IPS-20b (cell line): ENCODE measurements around the gene NEU4.

Source experiments
- H3K27ac ChIP-seq: one replicate; pipeline ENCODE4 v1.5.1; 2013; ENCODE audit warnings: low read length
- H3K27me3 ChIP-seq: 2 replicates; pipeline ENCODE4 v1.6.1; 2013; ENCODE audit warnings: mild to moderate bottlenecking, low read length, inconsistent platforms; ENCODE audit not compliant: insufficient read depth
- H3K36me3 ChIP-seq: 2 replicates; pipeline ENCODE4 v1.6.1; 2013; ENCODE audit warnings: low read depth, mild to moderate bottlenecking, inconsistent platforms, low read length, moderate library complexity; ENCODE audit not compliant: insufficient read depth
- H3K4me1 ChIP-seq: 2 replicates; pipeline ENCODE4 v1.6.1; 2013; ENCODE audit warnings: mild to moderate bottlenecking, control low read depth, inconsistent platforms, low read length, moderate library complexity; ENCODE audit not compliant: insufficient read depth
- H3K4me3 ChIP-seq: 2 replicates; pipeline ENCODE4 v1.5.1; 2013; ENCODE audit warnings: mild to moderate bottlenecking, low read length, inconsistent platforms
- H3K9ac ChIP-seq: 2 replicates; pipeline ENCODE4 v1.6.1; 2013; ENCODE audit warnings: low read depth, mild to moderate bottlenecking, inconsistent platforms, low read length, moderate library complexity
- H3K9me3 ChIP-seq: 2 replicates; pipeline ENCODE4 v1.6.1; 2013; ENCODE audit warnings: mild to moderate bottlenecking, low read depth, low read length, inconsistent platforms; ENCODE audit not compliant: insufficient read depth

NEU4 gene

DNA sequence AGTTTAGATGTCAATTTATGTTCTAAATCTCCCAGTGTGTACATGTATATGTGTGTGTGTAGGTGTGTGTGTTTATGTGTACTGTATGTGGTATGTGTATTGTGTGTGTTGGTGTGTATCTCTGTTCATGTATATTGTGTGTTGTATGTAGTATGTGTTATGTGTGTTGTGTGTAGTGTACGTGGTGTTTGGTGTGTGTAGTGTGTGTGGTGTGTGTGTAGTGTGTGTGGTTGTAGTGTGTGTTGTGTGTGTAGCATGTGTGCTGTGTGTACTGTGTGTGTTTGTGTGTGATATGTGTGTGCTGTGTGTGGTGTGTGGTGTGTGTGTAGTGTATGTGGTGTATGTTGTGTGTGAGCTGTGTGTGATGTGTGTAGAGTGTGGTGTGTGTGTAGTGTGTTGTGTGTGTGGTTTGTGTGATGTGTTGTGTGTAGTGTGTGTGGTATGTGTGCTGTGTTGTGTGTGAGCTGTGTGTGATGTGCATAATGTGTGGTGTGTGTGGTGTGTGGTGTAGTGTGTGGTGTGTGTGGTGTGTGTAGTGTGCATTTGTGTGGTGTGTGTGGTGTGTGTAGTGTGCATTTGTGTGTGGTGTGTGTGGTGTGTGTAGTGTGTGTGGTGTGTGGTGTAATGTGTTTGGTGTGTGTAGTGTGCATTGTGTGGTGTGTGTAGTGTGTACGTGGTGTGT is 55.3 kb downstream of the NEU4 start:
- no peak overlapping the region for H3K27ac ChIP-seq
- no peaks in the 10 kb centered on the region for H3K9me3 ChIP-seq
- no peaks in the 10 kb centered on the region for H3K4me1 ChIP-seq
- no peak overlapping the region for H3K9ac ChIP-seq
- H3K27me3 ChIP-seq: peaks cover 21% of the 10 kb centered on the region
- H3K4me3 ChIP-seq: no peak overlapping the region
- H3K36me3 ChIP-seq: no peaks in the 10 kb centered on the region

DNA sequence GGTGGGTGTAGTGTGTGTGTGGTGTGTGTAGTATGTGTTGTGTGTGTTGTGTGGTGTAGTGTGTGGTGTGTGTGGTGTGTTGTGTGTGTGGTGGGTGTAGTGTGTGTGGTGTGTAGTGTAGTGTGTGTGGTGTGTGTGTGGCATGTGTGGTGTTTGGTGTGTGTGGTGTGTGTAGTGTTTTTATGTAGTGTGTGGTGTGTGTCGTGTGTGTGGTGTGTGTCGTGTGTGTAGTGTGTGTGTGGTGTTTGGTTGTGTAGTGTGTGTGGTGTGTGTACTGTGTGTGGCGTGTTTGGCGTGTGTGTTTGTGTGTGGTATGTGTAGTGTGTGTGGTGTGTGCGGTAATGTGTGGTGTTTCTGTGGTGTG is 55.8 kb downstream of the NEU4 start:
- Histone ChIP-seq H3K9ac (no peak overlapping the region), H3K36me3 (no peaks in the 10 kb centered on the region), H3K4me1 (no peaks in the 10 kb centered on the region), H3K27me3 (peaks cover 21% of the 10 kb centered on the region), H3K27ac (no peak overlapping the region), H3K4me3 (no peak overlapping the region), H3K9me3 (no peaks in the 10 kb centered on the region)

DNA sequence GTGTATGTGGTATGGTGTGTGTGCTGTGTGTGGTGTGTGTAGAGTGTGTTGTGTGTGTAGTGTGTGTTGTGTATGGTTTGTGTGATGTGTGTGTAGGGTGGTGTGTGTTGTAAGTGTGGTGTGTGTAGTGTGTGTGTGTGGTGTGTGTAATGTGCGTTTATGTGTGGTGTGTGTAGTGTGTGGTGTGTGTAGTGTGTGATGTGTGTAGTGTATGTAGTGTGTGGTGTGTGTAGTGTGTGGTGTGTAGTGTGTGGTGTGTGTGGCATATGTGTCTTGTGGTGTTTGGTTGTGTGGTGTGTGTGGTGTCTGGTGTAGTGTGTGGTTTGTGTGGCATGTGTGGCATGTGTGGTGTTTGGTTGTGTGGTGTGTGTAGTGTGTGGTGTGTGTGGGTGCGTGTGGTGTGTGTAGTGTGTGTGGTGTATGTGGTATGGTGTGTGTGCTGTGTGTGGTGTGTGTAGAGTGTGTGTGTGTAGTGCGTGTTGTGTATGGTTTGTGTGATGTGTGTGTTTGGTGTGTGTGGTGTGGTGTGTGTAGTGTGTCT is 56.5 kb downstream of the NEU4 start:
- peaks cover 21% of the 10 kb centered on the region for H3K27me3 ChIP-seq
- H3K4me1 ChIP-seq: no peaks in the 10 kb centered on the region
- H3K9me3 ChIP-seq: no peaks in the 10 kb centered on the region
- no peak overlapping the region for H3K27ac ChIP-seq
- H3K4me3 ChIP-seq: no peak overlapping the region
- no peak overlapping the region for H3K9ac ChIP-seq
- no peaks in the 10 kb centered on the region for H3K36me3 ChIP-seq

DNA sequence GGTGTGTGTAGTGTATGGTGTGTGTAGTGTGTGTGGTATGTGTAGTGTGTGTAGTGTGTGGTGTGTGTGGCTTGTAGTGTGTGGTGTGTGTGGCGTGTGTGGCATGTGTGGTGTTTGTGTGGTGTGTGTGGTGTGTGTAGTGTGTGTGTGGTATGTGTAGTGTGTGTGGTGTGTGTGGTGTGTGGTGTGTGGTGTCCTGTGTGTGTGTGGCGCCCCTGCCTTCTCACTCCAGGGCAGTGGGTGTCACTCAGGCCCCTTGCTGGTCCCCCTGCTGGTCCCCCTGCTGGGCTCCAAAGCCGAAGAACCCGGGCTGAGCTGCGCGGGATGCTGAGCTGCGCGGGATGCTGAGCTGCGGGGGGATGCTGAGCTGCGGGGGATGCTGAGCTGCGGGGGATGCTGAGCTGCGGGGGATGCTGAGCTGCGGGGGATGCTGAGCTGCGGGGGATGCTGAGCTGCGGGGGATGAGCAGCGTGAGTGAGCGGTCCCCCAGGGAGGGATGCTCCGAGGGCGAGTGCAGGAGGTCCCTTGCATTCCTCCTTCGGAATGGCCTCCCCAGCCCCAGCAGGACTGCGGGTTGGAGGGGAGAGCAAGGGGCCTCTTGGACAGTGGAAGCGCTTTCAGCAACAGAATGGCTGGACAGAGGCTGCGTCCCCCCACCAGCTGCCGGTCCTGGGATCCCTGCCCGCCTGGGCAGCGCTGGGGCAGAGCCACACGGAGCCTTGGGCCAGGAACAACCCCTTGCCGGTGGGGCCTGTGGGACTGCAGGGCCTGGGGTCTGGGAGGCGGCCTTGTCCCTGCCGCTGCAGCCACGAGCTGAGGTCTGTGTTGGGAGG is 57.2 kb downstream of the NEU4 start:
- H3K4me1 ChIP-seq: no peaks in the 10 kb centered on the region
- no peaks in the 10 kb centered on the region for H3K9me3 ChIP-seq
- no peaks in the 10 kb centered on the region for H3K36me3 ChIP-seq
- no peak overlapping the region for H3K9ac ChIP-seq
- H3K27me3 ChIP-seq: peaks cover 21% of the 10 kb centered on the region
- no peak overlapping the region for H3K27ac ChIP-seq
- H3K4me3 ChIP-seq: no peak overlapping the region
